ENCODE data around the gene AP2A2.

AP2A2 gene

GRCh38 chr11:894575-895201 lies 31.0 kb upstream of the AP2A2 start:
- H3K27me3 ChIP-seq (ENCODE audit: insufficient read depth, low read depth, severe bottlenecking), result no peaks in the 10 kb centered on the region
- no peaks in the 10 kb centered on the region for H3K9me3 ChIP-seq (ENCODE audit: severe bottlenecking)
- DNase-seq, result no peak
- peaks cover 16% of the 10 kb centered on the region for H3K36me3 ChIP-seq
- peak overlapping the region; percentile 57 for H3K27ac ChIP-seq
- TF ChIP-seq CTCF (IDR thresholded peaks at IDR 0.05; ENCODE audit: low read depth, low read length), result peak; percentile 55
- no peak overlapping the region for H3K4me3 ChIP-seq (ENCODE audit: low read depth, low read length)

- Histone ChIP-seq H3K36me3 (peaks cover 22% of the 10 kb centered on the region), H3K4me3 (ENCODE audit: low read depth, low read length) (no peak overlapping the region), H3K9me3 (ENCODE audit: severe bottlenecking) (no peaks in the 10 kb centered on the region), H3K27ac (no peak overlapping the region), H3K27me3 (ENCODE audit: insufficient read depth, low read depth, severe bottlenecking) (no peaks in the 10 kb centered on the region)
- no peak for TF ChIP-seq CTCF (IDR thresholded peaks at IDR 0.05; ENCODE audit: low read depth, low read length)
- DNase-seq, result no peak
These were observed 30.1 kb upstream of the AP2A2 start for GRCh38 chr11:895331-896110.

- no peak for TF ChIP-seq CTCF (IDR thresholded peaks at IDR 0.05; ENCODE audit: low read depth, low read length)
- Histone ChIP-seq H3K9me3 (ENCODE audit: severe bottlenecking) (no peaks in the 10 kb centered on the region), H3K27ac (peak overlapping the region; percentile 70), H3K4me3 (ENCODE audit: low read depth, low read length) (no peak overlapping the region), H3K36me3 (peaks cover 42% of the 10 kb centered on the region), H3K27me3 (ENCODE audit: insufficient read depth, low read depth, severe bottlenecking) (no peaks in the 10 kb centered on the region)
- DNase-seq, result peak; percentile 82
These were observed 28.2 kb upstream of the AP2A2 start for GRCh38 chr11:897253-898142.

- peak; percentile 63 for DNase-seq
- peak; percentile 63 for TF ChIP-seq CTCF (IDR thresholded peaks at IDR 0.05; ENCODE audit: low read depth, low read length)
- no peak overlapping the region for H3K4me3 ChIP-seq (ENCODE audit: low read depth, low read length)
- no peaks in the 10 kb centered on the region for H3K27me3 ChIP-seq (ENCODE audit: insufficient read depth, low read depth, severe bottlenecking)
- H3K36me3 ChIP-seq, result peaks cover 48% of the 10 kb centered on the region
- H3K27ac ChIP-seq, result peak overlapping the region; percentile 70
- H3K9me3 ChIP-seq (ENCODE audit: severe bottlenecking), result no peaks in the 10 kb centered on the region
These were observed 27.5 kb upstream of the AP2A2 start for GRCh38 chr11:898143-898511.

GRCh38 chr11:898540-899190 lies 27.0 kb upstream of the AP2A2 start:
- Histone ChIP-seq H3K36me3 (peaks cover 52% of the 10 kb centered on the region), H3K4me3 (ENCODE audit: low read depth, low read length) (no peak overlapping the region), H3K27me3 (ENCODE audit: insufficient read depth, low read depth, severe bottlenecking) (no peaks in the 10 kb centered on the region), H3K9me3 (ENCODE audit: severe bottlenecking) (no peaks in the 10 kb centered on the region), H3K27ac (no peak overlapping the region; the same call in 1 of the 2 replicates)
- DNase-seq, result peak; percentile 75
- TF ChIP-seq CTCF (IDR thresholded peaks at IDR 0.05; ENCODE audit: low read depth, low read length), result peak; percentile 80

All from WERI-Rb-1 (cell line).